ENCODE data around the gene PRDX4.

PRDX4 gene

DNA sequence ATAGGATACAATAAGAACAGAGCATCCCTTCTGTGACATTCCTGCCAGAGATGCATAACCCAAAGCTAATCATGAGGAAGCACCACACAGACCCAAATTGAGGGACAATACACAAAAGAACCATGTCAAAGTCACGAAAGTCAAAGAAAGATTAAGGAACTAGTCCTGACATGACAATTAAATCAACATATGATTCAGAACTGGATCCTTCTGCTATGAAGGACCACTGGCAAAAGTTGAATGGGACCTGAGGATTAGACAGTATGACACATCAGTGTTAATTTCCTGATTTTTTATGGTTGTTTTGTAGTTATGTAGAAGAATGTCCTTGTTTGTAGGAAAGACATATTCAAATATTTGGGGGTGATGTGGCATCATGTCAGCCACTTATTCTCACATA is 61.9 kb downstream of the PRDX4 start:
- Histone ChIP-seq H3K27me3 (ENCODE audit: control insufficient read depth, insufficient read depth, low read length) (no peaks in the 10 kb centered on the region), H3K27ac (ENCODE audit: low read depth, low read length) (no peak overlapping the region), H3K36me3 (ENCODE audit: control insufficient read depth, insufficient read depth, low read length) (peaks cover 44% of the 10 kb centered on the region), H3K4me3 (ENCODE audit: low read depth, low read length) (no peak overlapping the region), H3K9me3 (ENCODE audit: control insufficient read depth, insufficient read depth, low read length) (no peaks in the 10 kb centered on the region), H3K4me1 (ENCODE audit: control insufficient read depth, insufficient read depth, low read length) (peaks cover 10% of the 10 kb centered on the region), H3K9ac (ENCODE audit: low read depth, low read length) (no peak overlapping the region)

DNA sequence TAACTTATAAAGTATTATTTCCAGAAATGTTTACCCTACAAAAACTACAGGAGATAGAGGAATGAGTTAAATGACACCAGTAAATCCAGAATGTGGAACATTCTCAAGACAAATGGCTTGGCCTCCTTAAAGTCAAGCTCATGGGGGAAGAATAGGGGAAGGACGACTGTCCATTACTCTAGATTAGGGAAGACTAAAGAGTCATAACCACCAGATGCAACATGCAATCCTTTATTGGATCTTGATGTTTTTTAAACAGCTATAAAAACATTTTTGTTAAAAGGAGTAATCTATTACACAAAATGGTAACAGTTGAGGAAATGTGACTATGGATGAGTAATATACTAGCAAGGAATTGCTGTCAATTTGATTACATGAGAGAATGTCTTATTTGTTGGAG is 64.7 kb downstream of the PRDX4 start:
- H3K27ac ChIP-seq (ENCODE audit: low read depth, low read length): no peak overlapping the region
- no peaks in the 10 kb centered on the region for H3K27me3 ChIP-seq (ENCODE audit: control insufficient read depth, insufficient read depth, low read length)

DNA sequence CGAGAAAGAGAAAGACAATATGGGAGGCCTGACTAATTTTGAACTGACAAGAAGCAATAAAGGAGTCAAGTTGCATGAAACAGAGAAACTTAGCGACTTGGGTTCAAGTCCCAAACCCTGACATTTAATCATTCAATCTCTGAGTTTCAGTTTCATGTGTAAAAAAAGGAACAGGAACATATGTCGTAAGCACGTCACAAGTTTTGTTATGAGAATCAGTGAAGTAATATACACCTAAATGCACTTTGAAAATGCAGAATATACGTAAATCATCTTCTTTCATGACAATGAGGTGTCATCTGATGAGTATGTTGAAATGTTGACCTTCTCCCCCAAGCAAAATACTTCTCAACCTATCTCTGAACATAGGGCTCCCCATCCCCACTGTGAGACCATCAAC is 65.4 kb downstream of the PRDX4 start:
- Histone ChIP-seq H3K27me3 (ENCODE audit: control insufficient read depth, insufficient read depth, low read length) (no peaks in the 10 kb centered on the region), H3K4me3 (ENCODE audit: low read depth, low read length) (no peak overlapping the region), H3K27ac (ENCODE audit: low read depth, low read length) (peak overlapping the region; percentile 38), H3K9ac (ENCODE audit: low read depth, low read length) (no peak overlapping the region), H3K4me1 (ENCODE audit: control insufficient read depth, insufficient read depth, low read length) (peaks cover 10% of the 10 kb centered on the region), H3K9me3 (ENCODE audit: control insufficient read depth, insufficient read depth, low read length) (no peaks in the 10 kb centered on the region), H3K36me3 (ENCODE audit: control insufficient read depth, insufficient read depth, low read length) (peaks cover 43% of the 10 kb centered on the region)

More for the DNA sequence above, 64.7 kb downstream of the PRDX4 start:
- Histone ChIP-seq H3K36me3 (ENCODE audit: control insufficient read depth, insufficient read depth, low read length) (peaks cover 43% of the 10 kb centered on the region), H3K9me3 (ENCODE audit: control insufficient read depth, insufficient read depth, low read length) (no peaks in the 10 kb centered on the region), H3K4me1 (ENCODE audit: control insufficient read depth, insufficient read depth, low read length) (peaks cover 10% of the 10 kb centered on the region), H3K9ac (ENCODE audit: low read depth, low read length) (no peak overlapping the region), H3K4me3 (ENCODE audit: low read depth, low read length) (no peak overlapping the region)

Measured in HUES48 (cell line).